SHP77 treated with DMSO at 0.1 percent for 48 hours (cell line): ENCODE results near the gene SLC25A51.

Experiments
- DNase-seq: peaks from one replicate; lab custom pipeline; 2025; lab: John Stamatoyannopoulos, UW

Gene SLC25A51

DNA sequence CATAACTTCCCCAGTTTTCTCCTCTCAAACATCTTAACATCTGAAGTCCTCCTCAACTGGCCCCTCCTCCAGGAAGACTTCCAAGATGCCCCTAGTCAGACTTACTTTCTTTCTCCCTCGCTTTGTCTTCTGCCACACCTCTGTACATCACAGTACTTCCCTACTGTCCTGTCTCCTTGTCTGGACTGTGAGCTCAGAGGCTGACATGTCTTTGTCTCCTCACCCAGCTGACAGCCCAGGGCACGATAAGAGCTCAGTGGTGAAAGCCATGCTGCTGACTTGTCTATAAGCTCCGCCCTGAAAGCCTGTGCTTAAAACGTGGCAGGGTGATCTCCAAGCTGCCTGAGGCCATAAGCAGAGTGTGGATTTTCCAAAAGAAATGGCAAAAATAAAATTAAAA, 33.0 kb upstream of the SLC25A51 start:
- DNase-seq = no peak

DNA sequence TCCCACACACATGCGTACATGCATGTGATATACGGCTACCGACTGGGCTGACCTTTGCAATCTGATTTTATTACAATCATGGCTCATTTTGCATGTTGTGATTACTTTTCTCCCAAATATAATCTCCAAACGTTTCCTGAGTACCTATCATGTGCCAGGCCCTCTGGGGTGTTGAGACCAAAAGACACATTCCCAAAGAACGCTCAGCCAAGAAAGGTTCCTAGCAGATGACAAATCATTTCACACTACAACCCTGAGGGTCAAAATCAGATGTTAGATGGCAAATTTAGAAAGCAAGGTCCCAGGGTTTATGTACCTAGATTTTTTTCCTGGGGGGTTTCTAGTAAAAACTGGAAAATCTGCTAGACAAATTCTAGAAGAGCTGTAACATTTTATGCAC, 32.4 kb upstream of the SLC25A51 start:
- DNase-seq = no peak

DNA sequence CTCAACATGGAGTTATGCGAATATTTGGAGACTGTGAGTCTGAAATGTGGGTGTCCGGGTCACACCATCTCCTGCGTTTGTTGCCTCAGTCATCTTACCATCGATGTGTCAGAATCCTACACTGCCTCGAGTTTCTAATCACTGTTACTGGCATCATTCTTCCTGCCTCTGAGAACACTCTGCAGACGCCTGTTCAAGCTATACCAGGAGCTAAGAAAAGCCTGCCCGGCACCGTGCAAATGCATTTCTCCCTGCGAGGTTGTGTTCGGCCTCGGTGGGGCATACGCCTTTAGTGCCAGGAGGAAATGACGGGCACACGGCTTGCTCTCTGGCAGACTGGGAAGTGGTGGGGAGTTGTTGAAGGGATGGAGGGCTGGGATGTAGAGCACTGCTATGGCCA, 31.2 kb upstream of the SLC25A51 start:
- no peak for DNase-seq

DNA sequence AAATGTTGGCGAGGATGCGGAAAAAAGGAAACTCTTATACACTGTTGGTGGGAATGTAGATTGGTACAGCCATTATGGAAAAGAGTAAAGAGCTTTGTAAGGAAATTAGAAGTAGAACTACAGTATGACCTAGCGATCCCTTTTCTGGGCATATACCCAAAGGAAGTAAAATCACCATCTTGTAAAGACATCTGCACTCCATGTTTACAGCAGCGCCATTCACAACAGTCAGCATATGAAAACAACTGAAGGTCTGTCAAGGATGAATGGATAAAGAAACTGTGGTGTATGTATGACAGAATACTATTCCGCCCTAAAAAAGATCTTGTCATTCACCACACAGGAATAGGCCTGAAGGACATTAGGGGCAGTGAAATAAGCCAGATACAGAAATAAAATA, 27.7 kb upstream of the SLC25A51 start:
- no peak for DNase-seq

DNA sequence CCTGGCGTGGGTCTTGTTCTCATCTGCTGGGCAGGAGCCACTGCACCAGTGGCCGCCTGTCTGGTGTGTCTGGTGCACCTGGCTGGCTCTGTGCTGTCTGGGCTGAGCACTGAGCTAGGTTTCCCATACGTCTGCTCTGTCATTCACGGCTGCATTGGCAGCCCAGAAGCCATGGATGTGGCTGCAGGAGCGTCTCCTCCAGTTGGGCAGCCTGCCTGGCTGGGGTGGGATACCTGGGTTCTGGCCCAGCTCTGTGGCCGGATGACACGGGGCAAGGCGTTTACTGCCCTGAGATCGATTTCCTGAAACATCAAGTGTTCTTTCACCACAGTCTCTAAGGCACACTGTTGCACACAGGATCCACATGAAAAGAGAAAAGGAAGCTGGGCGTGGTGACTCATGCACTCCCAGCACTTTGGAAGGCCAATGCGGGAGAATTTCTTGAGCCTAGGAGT, 25.5 kb upstream of the SLC25A51 start:
- no peak for DNase-seq

DNA sequence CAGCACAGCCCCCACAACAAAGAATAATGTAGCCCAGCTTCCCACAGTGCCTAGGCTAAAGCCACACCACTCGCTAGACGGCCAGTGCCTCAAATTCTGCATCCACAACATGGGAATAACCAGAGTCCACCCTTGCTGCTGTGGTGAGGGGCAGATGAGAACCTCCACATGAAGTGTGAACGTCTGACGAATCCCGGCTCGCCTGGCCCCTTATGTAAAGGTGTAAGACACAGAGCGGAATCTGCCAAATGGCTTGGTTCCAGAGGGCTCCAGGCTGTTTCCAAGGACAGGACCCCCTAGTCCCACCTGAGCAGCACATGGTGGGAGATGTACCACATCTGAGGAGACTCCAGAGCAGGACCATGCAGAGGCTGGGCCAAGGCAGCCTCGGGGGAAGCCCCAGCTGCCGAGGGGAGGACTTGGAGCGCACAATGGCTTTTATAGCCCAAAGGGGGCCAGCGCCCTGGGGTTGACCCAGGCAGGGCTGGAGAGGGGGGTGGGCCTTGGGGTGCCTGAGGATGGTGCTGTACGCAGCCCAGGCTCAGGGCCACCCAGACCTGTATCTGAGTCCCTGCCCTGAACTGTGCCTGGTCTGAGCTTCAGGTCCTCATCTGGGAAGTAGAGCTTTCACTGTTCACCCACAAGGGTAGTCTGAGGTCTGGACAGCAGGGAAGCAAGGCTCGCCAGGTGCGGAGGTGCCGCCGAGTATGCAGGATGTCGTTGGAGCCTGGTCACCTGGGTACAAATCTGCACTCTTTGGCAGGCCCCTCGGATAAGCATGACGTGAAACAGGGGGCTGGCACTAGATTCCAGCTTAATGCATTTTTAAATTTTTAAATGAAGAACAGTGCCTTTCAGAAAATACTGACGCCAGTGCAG, 24.9 kb upstream of the SLC25A51 start:
- no peak for DNase-seq

DNA sequence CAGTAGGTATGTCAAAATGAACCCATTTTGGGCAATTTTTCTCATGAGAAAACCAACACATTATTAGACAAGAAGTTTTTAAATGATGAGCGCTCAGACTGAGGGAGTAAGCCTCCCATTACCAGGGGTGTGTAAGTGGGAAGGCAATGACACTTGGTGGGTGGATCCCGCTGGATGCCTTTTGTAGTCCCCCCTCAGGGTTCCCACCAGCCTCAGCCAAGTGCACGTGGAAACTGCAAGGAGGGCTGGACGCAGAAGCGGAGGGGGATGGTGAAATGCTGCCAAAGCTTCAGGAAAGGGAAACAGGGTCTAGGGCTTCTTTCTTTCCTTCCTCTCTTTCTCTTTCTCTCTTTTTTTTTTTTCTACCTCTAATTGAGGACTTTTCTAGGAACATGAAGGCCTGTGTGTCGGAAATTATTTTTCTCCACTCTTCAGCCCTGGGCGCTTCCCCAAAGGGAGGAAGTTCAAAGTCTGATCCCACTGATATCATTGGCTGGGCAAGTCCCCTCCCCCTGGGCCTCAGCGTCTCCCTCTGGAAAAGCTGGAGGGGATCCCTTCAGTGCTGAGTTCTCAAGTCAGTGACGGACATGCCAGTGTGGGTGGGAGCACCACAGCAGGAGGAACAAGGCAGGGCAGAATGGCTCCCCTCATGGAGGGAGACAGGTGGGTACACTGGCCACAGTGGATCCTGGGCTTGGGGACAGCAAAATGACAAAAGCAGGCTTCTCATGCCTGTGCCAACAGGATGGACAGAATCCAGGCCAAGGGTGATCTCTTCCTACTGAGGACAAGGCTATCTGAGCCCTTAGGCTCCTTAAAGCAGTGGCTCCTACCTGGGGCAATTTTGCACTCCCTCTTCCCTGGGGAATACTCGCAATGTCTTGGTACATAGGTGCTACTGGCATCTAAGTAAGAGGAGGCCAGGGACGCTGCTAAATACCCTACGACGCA, 23.9 kb upstream of the SLC25A51 start:
- DNase-seq = no peak

DNA sequence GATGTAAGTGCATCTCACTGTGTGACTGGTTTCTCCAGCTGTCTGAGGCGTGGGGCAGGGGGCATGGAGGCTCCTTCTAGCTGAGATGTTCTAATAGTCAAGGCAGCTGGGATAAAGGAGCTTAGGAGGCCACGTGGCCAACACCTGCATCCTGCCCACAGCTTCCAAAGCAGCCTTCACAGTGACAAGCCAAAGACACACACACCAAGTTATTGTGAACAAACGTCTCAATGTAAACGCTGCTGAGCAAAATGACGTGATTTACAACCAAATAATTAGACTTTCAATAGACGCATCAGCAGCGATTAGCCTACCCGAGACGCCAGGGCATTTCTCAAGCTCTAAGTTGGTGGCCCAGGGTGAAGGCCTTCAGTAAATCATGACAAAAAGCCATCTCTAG, 23.2 kb upstream of the SLC25A51 start:
- no peak for DNase-seq

DNA sequence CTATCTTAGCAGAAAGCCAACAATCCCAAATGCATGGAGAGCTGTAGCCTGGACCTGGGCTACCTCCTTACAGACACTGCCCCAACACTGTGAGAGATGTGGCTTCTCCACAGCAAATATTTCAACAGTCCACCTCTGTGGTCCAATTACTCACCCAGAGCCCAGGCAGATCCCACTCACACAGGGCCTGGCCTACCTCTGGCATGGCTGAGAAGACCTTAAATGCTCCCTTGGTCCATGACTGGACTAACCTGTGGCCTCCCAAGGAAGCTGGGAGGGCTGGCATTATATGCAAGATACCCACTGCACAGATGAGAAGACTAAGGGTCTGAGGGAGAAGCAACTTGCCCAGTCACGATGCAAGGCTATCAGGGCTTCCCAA, 22.8 kb upstream of the SLC25A51 start:
- DNase-seq = no peak

DNA sequence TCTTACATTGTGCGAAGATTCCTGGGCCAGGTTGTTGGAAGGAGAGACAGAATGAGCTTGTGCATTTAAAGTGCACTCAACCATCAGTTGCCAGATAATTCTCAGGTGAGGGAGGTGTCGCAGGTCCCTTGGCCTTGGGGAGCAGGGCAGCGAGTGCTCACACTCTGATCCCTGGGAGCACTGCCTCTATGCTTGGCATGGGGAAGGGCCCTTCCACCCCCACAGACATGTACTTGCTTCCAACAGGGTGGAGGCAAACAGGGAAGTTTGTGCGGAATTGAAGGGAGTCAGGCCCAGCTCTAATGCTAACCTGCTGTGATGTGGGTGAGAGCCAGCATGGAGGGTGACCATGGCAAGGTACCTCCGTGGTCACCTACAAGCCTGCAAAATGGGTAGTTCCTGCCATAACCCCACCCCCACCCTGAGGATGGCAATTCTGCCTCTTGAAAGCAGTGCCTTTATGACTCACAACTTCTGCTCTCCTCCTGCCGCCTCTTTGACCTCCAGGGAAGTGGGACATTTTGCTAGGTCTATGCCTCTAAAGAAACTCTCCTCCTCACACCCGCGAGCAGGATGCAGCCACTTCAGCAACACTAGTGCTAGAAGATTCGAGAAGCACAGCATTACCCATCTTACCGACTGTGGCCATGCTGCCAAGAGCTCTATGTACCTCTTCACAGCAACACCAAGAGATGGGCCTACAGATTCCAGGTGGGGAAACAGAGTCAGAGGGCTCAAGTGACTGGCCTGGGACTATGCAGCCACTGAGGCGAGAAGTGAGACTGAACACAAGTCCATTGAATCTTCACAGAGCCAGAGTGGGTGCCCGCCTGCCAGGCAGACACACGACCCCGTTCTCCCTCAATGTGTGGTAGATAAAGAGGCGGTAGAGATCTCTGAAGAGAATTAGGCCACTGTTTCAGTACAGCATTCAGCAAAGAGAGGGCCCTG, 22.1 kb upstream of the SLC25A51 start:
- DNase-seq = no peak

DNA sequence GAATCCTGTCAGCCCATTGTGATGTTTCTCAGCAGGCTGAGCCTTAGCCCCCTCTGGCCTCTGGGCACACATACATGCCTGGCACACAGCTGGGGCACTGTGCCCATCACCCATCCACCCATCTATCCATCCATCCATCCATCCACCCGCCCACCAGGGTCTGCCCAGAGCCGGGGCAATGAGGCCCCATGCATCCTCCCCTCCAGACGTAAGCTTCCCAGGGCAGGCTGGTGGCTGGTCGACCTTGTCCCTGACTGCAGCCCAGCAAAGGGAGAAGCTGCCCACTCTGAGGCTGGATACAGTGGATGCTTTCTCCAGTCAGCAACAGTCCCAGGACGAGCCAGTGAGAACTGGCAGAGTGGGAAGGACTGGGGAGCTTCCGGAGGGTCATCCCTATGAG, 21.1 kb upstream of the SLC25A51 start:
- no peak for DNase-seq

DNA sequence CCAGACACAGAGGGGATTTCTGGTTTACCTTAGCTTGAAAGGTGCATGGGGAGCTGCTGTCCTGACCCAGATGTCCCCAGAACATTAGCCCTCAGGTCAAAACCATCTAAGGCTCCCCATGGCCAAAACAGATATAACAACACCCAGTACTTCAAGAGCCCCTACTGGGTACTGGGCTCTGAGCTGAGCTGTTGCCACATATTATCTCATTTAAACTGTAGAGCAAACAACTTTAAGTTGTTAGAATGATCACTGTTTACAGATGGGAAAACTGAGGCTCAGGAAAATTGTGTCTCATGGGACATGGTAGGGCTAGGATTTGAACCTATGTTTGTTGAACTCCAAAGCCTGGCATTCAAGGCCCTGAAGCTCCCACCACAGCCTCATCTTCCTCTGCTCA, 20.6 kb upstream of the SLC25A51 start:
- no peak for DNase-seq

DNA sequence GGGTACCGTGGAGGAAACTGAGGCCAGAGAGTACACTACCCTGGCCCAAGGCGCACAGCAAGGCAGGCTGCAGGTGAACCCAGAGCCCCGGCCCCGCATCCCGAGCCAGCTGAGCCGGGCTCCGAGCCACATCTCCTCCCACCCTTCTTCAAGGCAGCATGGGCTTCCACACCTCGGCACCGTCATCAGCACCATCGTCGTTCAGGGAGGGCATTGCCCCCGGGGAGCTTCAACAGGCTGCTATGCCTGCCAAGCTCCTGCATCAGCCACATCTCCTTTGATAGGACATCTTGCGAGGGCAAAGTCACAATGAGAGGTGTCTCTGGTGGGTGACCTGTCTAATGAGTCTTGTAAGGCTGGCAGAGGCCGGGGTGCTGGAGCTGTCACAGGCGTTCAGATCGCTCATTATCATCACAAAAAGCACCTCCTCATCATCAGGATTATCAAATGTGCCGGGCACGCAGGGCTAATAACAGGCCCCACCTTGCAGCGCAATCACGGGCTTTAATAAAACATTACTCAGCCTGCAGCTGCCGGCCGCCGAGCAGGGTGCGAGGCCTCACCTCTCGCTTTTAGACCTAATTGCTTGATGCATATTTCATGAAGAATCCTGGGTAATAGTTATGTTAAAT, 20.0 kb upstream of the SLC25A51 start:
- DNase-seq = no peak

DNA sequence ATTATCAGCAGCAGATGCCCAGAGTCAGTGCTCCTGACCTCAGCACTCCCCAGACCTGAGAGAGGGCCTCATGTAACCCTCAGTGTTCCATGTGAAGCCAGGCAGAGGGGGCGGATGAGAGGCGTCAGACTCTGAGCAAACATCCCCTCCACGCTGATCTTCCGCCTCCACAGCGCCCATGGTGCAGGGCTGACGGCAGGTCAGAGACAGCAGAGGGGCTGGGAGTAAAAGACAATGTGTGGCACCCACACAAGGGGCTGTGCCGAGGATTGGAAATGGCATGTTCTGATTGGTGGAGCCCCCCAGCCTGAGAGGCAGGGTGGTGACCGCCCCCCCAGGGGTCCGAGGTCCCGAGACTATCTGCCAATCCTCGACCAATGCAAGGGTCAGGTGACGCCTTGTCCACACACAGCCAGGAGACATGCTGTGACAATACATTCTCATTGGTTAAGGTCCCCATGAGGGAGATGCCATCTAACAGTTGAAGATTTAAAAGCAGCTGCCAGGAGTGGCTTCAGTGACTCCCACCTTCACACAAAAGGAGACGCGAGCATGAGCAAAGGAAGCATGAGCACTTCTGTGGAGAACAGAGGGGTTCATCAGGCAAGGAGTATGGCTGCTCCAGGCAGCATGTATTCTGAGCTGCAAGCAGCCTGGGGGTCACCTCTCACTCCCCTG, 19.3 kb upstream of the SLC25A51 start:
- no peak for DNase-seq

DNA sequence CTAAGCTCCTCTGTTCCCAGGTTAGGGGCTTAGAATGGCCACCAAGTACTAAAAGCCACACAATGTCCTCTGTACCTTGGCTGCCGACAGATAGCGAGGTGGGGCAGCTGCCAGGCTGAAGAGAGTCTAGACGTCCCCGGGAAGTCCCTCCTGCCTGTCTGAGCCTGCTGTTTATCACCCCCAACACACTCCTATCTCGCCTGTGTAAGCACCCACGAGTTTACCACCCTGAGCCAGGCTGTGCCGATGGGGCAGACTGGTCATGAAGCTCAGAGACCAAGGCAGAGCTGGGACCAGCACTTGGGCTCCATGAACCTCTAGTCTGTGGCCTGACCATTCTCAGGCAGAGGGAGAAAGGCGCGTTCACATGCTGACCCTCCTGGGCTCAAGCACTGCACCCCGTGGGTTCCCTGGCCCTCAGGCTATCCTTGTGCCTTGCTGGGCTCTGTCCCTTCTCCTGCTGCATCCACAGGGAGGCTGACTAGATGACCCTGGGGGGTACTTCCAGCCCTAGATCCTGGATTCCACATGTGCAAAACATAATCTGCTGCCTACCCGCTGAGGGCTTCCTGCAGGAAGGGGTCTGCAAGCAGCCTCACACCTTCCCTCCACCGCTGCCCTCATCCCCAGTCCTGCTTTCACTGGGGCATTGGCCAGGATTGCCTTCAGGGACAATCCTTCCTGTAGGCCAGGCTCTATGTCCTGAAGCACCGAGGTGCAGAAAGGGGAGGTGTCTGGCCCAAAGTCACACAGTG, 18.6 kb upstream of the SLC25A51 start:
- DNase-seq = no peak

DNA sequence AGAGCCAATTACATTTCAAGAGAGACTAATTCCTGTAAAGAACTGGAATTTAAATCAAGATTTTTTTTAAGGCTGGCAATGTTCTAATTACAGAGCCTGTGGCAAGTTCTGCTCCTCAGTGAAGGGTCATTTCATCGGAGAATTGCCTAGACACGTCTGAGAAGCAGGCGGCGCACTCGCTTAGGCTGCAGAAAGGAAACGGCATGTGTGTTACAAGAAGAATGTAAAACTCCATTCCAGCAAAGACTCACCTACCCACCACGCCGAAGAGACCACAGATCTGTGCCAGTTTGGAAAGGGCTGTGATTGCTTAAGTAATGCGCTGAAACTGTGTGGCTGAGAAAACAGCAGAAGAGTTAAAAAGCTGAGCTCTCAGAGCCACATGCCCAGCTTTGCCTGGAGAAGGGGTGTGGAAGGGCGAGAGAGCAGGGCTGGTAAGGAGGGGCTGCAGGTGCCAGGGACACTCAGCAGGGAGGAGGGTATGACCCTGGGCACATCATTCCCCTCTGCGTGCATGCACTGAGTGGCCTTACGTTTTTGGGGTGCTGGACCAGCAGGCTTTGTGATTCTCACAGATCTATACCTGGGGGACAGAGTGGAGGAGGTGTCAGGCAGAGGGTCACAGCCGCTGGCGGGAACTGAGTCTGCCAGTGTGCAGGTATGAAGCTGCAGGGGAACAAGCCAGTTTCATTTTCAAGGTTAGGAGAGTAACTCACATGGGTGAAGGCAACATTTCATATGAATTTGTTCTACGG, 17.8 kb upstream of the SLC25A51 start:
- DNase-seq = no peak

DNA sequence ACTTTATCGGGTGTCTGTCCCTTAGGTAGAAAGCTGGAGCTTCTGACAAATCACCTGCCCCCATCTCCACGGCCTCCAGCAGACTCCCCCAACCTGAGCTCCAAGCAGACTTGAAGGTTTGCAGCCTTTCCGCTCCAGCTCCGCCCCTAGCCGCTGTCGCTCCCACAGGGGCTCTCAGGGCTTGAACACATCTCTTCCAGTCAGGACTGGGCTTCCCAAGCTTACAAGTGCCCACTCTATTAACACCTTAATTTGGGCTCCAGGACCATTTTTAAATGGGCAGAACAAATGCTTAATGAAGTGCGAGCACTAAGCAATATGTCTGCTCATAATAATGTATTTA, 17.2 kb upstream of the SLC25A51 start:
- no peak for DNase-seq

DNA sequence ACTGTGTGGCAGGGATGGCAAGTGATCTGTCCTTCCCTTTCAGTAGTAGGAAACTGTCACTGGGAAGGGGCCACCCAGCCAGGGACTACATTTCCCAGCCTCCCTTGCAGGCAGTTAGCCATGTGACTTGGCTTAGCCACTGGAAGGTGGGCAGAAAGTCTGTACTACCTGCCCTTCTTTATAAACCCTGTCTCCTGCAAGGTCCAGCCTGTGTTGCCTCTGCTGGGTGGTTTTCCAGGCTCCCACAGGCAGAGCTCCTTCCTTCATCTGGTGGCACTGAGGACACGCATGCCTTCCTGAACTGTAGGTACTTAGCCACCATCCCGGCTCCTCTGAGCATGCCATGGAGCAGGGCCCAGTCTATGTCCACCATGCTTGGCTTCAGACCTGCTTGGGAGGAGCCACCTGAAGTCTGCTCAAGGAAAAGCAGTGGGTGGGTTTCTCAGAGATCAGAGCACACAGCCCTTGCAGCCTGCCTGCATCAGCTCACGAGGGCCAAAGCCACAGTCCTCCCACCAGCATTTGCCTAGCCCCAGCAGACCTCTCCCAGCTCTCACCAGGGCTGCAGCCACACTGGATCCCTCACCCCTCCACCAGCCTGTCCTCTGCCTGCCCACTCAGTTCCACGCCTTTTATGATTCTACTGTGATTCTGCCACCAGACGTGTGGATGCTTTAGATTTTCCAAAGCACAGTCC, 16.7 kb upstream of the SLC25A51 start:
- DNase-seq = no peak

DNA sequence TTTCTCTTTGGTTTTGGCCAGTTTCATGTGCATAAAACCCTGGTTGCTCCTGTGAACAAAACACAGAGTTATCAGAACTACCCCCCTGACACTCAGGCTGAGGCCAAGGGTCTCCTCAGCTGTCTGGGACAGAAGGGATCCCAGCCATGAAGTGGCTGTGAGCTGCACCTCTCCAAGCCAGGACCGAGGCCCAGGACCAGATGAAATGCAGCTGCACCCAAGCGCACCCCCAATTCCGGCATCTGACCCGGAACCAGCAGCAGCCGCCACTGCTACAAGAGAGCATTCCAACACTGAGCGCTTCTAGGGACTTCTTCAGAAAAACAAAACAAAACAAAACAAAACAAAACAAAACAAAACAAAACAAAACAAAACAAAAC, 16.0 kb upstream of the SLC25A51 start:
- DNase-seq = no peak
